H9 (cell line): ENCODE measurements around the gene COL9A2. TPM values are rescaled to one million over a fixed set of nuclear protein-coding genes. Genes with fewer than 3 reads are reported as not detected.

Experiments used
- DNase-seq: peaks from one replicate; pipeline ENCODE4 v3.0.0-alpha.2; 2017
- H2AFZ ChIP-seq: one replicate; pipeline ENCODE4 v1.6.1; 2013; ENCODE audit warnings: mild to moderate bottlenecking, low read length, control low read depth, moderate library complexity
- H2AK5ac ChIP-seq: 2 replicates; pipeline ENCODE4 v1.6.1; 2013; ENCODE audit warnings: low read length, control low read depth, mixed read lengths; ENCODE audit not compliant: insufficient read length
- H2BK120ac ChIP-seq: one replicate; pipeline ENCODE4 v1.6.1; 2013; ENCODE audit warnings: low read depth, mild to moderate bottlenecking, low read length, control low read depth, inconsistent platforms; ENCODE audit not compliant: poor library complexity, severe bottlenecking
- H2BK12ac ChIP-seq: 2 replicates; pipeline ENCODE4 v1.6.1; 2013; ENCODE audit warnings: low read length, control low read depth, mixed read lengths, low read depth; ENCODE audit not compliant: insufficient read length
- H2BK15ac ChIP-seq: 2 replicates; pipeline ENCODE4 v1.6.1; 2013; ENCODE audit warnings: low read depth, low read length, control low read depth
- H2BK20ac ChIP-seq: one replicate; pipeline ENCODE4 v1.6.1; 2013; ENCODE audit warnings: low read depth, mild to moderate bottlenecking, low read length, control low read depth, inconsistent platforms; ENCODE audit not compliant: poor library complexity, severe bottlenecking
- H2BK5ac ChIP-seq: 2 replicates; pipeline ENCODE4 v1.6.1; 2013; ENCODE audit warnings: low read length, control low read depth, mixed read lengths; ENCODE audit not compliant: insufficient read length
- H3K14ac ChIP-seq: 2 replicates; pipeline ENCODE4 v1.6.1; 2013; ENCODE audit warnings: low read length, control low read depth; ENCODE audit not compliant: insufficient read depth
- H3K18ac ChIP-seq: 2 replicates; pipeline ENCODE4 v1.6.1; 2013; ENCODE audit warnings: low read depth, mild to moderate bottlenecking, mixed read lengths, low read length, control low read depth; ENCODE audit not compliant: insufficient read length
- H3K23ac ChIP-seq: 2 replicates; pipeline ENCODE4 v1.6.1; 2013; ENCODE audit warnings: low read length, control low read depth, mixed read lengths, low read depth; ENCODE audit not compliant: insufficient read length
- H3K23me2 ChIP-seq: 2 replicates; pipeline ENCODE4 v1.6.1; 2013; ENCODE audit warnings: low read depth, mild to moderate bottlenecking, mixed read lengths, low read length, control low read depth; ENCODE audit not compliant: insufficient read length, poor library complexity, severe bottlenecking
- H3K27ac ChIP-seq: 2 replicates; pipeline ENCODE4 v1.5.1; 2013; ENCODE audit warnings: low read length, control low read depth, mixed read lengths, low read depth; ENCODE audit not compliant: insufficient read length
- H3K27me3 ChIP-seq: 2 replicates; pipeline ENCODE4 v1.6.1; 2013; ENCODE audit warnings: low read length, control low read depth, inconsistent platforms; ENCODE audit not compliant: insufficient read depth
- H3K4ac ChIP-seq: 2 replicates; pipeline ENCODE4 v1.6.1; 2013; ENCODE audit warnings: low read depth, mild to moderate bottlenecking, control low read depth, inconsistent platforms, low read length, moderate library complexity
- H3K4me1 ChIP-seq: 2 replicates; pipeline ENCODE4 v1.6.1; 2013; ENCODE audit warnings: low read length, control low read depth, inconsistent platforms; ENCODE audit not compliant: insufficient read depth
- H3K4me2 ChIP-seq: 2 replicates; pipeline ENCODE4 v1.6.1; 2013; ENCODE audit warnings: low read length, control low read depth, mixed read lengths; ENCODE audit not compliant: insufficient read length, insufficient read depth
- H3K56ac ChIP-seq: 2 replicates; pipeline ENCODE4 v1.6.1; 2013; ENCODE audit warnings: low read depth, mild to moderate bottlenecking, mixed read lengths, low read length, control low read depth; ENCODE audit not compliant: insufficient read length
- H3K79me1 ChIP-seq: 2 replicates; pipeline ENCODE4 v1.6.1; 2013; ENCODE audit warnings: low read depth, mild to moderate bottlenecking, moderate library complexity, low read length, control low read depth, inconsistent platforms; ENCODE audit not compliant: insufficient read depth, poor library complexity, severe bottlenecking
- H3K79me2 ChIP-seq: 2 replicates; pipeline ENCODE4 v1.6.1; 2013; ENCODE audit warnings: low read length, control low read depth, inconsistent platforms; ENCODE audit not compliant: insufficient read depth
- H3K9ac ChIP-seq: 2 replicates; pipeline ENCODE4 v1.6.1; 2013; ENCODE audit warnings: low read length, control low read depth, mixed read lengths; ENCODE audit not compliant: insufficient read length; ENCODE audit errors: extremely low read depth
- H3K9me3 ChIP-seq: one replicate; pipeline ENCODE4 v1.6.1; 2013; ENCODE audit warnings: low read depth, low read length, inconsistent platforms; ENCODE audit not compliant: control insufficient read depth
- H3T11ph ChIP-seq: one replicate; pipeline ENCODE4 v1.6.1; 2013; ENCODE audit warnings: mild to moderate bottlenecking, low read length, control low read depth, inconsistent platforms
- H4K20me1 ChIP-seq: one replicate; pipeline ENCODE4 v1.6.1; 2013; ENCODE audit not compliant: control insufficient read depth, insufficient read length, insufficient read depth
- H4K5ac ChIP-seq: 2 replicates; pipeline ENCODE4 v1.6.1; 2013; ENCODE audit warnings: low read depth, mild to moderate bottlenecking, mixed read lengths, low read length, control low read depth; ENCODE audit not compliant: insufficient read length
- H4K8ac ChIP-seq: replicated peaks from 2 replicates; pipeline ENCODE4 v1.6.1; 2013; ENCODE audit warnings: low read length, control low read depth, mixed read lengths, low read depth; ENCODE audit not compliant: insufficient read length
- H4K91ac ChIP-seq: 2 replicates; pipeline ENCODE4 v1.6.1; 2013; ENCODE audit warnings: low read depth, mild to moderate bottlenecking, moderate library complexity, mixed read lengths, low read length, control low read depth; ENCODE audit not compliant: insufficient read length
- H3K27ac Mint-ChIP-seq, 3 experiments: 2 replicates in 2 of 3; 3 replicates in 1 of 3; pipeline ENCODE4 v1.8.0; 2020 to 2021; ENCODE audit warnings: mixed read lengths in 3 of 3, mild to moderate bottlenecking in 1 of 3, moderate library complexity in 1 of 3
- H3K27me3 Mint-ChIP-seq: 2 replicates; pipeline ENCODE4 v1.8.0; 2021; ENCODE audit warnings: low read depth, mild to moderate bottlenecking, moderate library complexity, mixed read lengths
- H3K36me3 Mint-ChIP-seq, 3 experiments: 2 replicates in 2 of 3; 3 replicates in 1 of 3; pipeline ENCODE4 v1.8.0; 2020 to 2021; ENCODE audit warnings: low read depth in 3 of 3, mixed read lengths in 3 of 3; ENCODE audit not compliant: insufficient read depth in 1 of 3
- H3K4me1 Mint-ChIP-seq, 2 experiments: 2 replicates each; pipeline ENCODE4 v1.8.0; 2020; ENCODE audit warnings: mixed read lengths in 2 of 2
- H3K4me3 Mint-ChIP-seq, 2 experiments: 2 replicates in 1 of 2; 3 replicates in 1 of 2; pipeline ENCODE4 v1.8.0; 2020 to 2021; ENCODE audit warnings: mild to moderate bottlenecking in 2 of 2, mixed read lengths in 2 of 2, moderate library complexity in 1 of 2
- H3K9me3 Mint-ChIP-seq, 2 experiments: 2 replicates in 1 of 2; 3 replicates in 1 of 2; pipeline ENCODE4 v1.8.0; 2020; ENCODE audit warnings: mild to moderate bottlenecking in 2 of 2, mixed read lengths in 2 of 2, moderate library complexity in 1 of 2
- CTCF ChIP-seq: fragments of 200-600 bp; sonication (generic); conservative IDR thresholded peaks from 3 replicates; pipeline ENCODE4 v1.8.0; 2021; ENCODE audit warnings: antibody characterized with exemption, mild to moderate bottlenecking
- WGBS: extraction: QIAGEN DNeasy Blood & Tissue Kit; methylation state at CpG from one replicate; pipeline ENCODE4 v1.1.7; 2013; ENCODE audit warnings: missing lambda C conversion rate, low lambda C conversion rate, mixed read lengths; ENCODE audit not compliant: insufficient read length; ENCODE audit errors: extremely low coverage; 5-methylcytosine and 5-hydroxymethylcytosine counted together
- long read RNA-seq: library from polyadenylated mRNA; unstranded; transcript quantifications from one replicate; pipeline ENCODE4 v2.0.0, GENCODE V29; 2020
- total RNA-seq: library from RNA; stranded (reverse); gene quantifications from 2 replicates; pipeline ENCODE4 v1.2.1, GENCODE V29; 2021

Gene COL9A2
- 4.5 TPM in 2 replicates for total RNA-seq
- long read RNA-seq, partial matches to known transcripts = 1 of 1 reads
- long read RNA-seq, other reads (novel, unspliced or antisense) = 0 of 1 reads

GRCh38 chr1:40316595-40317393 is at the start of gene COL9A2:
COL9A2 (minus strand) TSS chr1:40317286; CDS start chr1:40317197, 89 bp downstream.
- Histone ChIP-seq H3K9me3 (no peaks in the 10 kb centered on the region), H3K9ac (no peak within 1 kb of the TSS), H4K5ac (no peak within 1 kb of the TSS), H3K4me2 (peak within 1 kb of the TSS; percentile 43), H4K91ac (no peak within 1 kb of the TSS), H3K79me1 (no peaks in the 10 kb centered on the region), H3K23ac (no peak within 1 kb of the TSS), H2BK20ac (no peak within 1 kb of the TSS), H2AFZ (no peak within 1 kb of the TSS), H4K20me1 (no peaks in the 10 kb centered on the region), H3K18ac (no peak within 1 kb of the TSS), H3K56ac (no peak within 1 kb of the TSS), H3K27me3 (peaks cover 35% of the 10 kb centered on the region; the same call in 1 of the 2 replicates), H3K27ac (no peak within 1 kb of the TSS), H3K79me2 (no peaks in the 10 kb centered on the region), H4K8ac (no peak within 1 kb of the TSS), H3K4me1 (peaks cover 4% of the 10 kb centered on the region; the same call in 1 of the 2 replicates), H3K23me2 (peaks cover 11% of the 10 kb centered on the region), H2BK12ac (no peak within 1 kb of the TSS), H2BK5ac (no peak within 1 kb of the TSS), H3T11ph (no peak within 1 kb of the TSS), H3K4ac (no peak within 1 kb of the TSS), H2BK120ac (no peak within 1 kb of the TSS), H2AK5ac (no peak within 1 kb of the TSS), H3K14ac (no peak within 1 kb of the TSS), H2BK15ac (no peak within 1 kb of the TSS)
- DNase-seq = peak; percentile 68
- no peak for TF ChIP-seq CTCF
- Mint-ChIP-seq H3K4me1 (peaks cover 20 to 27% of the 10 kb centered on the region in 2 experiments), H3K36me3 (peaks cover 0 to 2% (median 0%) of the 10 kb centered on the region in 3 experiments; a peak in 1 of 7 replicates), H3K4me3 (peak within 1 kb of the TSS; percentile 51 to 80), H3K27me3 (peaks cover 83% of the 10 kb centered on the region), H3K9me3 (no peaks in the 10 kb centered on the region), H3K27ac (no peak within 1 kb of the TSS)
- WGBS = no CpG with 5 or more reads among the region's 84 CpGs
